ENCODE measurements around the gene OR11H6.
"Not testable (repeated sequence)": the region's sequence is repeated elsewhere in the genome, so short reads cannot be mapped to it uniquely, and the experiment has no call there.

Gene OR11H6

DNA sequence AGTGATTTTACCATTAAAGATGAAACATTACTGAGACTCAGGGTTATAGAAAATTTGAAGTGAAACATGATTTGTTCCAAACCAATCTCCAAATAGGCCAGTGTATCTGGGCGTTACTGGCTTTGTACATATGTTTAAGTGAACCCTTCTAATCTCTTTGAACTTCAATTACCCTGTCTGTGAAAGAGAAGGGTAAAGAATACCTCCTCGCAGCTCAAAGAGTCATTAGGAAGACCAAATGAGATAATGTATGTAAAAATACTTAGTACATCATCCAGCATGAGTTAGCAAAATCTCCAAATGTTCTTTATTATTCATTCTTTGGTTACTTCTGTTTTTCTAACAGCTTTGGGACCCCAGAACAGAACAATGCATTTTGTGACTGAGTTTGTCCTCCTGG lies at the start of gene OR11H6:
TSS of gene OR11H6 (plus strand) at position 301 of the 400 bp plus-strand sequence. CDS start at position 301, 0 bp downstream.
- DNase-seq (ENCODE audit: low spot score): no peak

DNA sequence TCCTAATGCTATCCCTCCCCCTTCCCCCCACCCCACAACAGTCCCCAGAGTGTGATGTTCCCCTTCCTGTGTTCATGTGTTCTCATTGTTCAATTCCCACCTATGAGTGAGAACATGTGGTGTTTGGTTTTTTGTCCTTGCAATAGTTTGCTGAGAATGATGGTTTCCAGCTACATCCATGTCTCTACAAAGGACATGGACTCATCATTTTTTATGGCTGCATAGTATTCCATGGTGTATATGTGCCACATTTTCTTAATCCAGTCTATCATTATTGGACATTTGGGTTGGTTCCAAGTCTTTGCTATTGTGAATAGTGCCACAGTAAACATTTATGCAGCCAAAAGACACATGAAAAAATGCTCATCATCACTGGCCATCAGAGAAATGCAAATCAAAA lies 49.3 kb upstream of the OR11H6 start:
- not testable (repeated sequence) for DNase-seq (ENCODE audit: low spot score)

DNA sequence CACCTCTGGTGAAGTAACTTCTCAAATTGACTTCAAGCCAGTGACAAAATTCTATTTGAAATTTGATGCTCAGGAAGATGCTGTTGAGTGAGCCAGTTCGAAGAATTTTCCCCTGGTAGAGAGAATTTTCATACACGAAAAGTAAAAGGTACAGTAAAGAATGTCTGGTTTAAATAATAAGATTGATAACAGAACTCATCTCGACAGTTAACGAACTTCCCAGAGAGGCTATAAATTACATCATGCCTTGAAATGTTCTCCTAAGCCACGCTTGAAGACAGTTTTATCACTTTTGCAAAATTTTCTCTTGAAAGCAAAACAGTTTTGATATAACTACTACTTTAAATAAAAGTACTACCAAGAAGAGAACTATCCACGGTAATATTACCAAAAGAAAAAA lies 47.2 kb upstream of the OR11H6 start:
- no peak for DNase-seq (ENCODE audit: low spot score)

DNA sequence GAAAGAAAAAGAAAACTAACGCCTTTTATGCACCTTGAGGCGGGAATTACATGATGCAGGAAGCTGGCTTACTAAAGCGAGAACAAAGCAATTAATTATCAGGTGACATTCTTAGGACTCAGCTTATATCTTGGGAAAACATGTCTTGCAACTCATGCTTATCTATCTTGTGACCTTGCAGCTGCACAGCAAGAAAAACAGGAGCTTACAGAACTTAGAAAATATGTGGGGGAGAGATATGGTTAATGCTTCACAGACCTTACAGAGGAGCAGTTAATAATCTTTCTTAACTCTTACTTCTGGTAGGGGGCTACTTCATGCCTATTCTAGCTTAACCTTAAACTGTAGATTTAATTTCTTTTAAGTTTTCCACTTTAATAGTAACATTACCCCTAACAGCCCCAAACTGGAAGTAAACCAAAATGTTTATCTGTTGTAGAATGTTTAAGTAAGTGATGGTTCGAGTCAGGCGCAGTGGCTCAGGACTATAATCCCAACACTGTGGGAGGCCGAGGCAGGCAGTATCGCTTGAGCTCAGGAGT lies 46.0 kb upstream of the OR11H6 start:
- DNase-seq (ENCODE audit: low spot score): no peak

DNA sequence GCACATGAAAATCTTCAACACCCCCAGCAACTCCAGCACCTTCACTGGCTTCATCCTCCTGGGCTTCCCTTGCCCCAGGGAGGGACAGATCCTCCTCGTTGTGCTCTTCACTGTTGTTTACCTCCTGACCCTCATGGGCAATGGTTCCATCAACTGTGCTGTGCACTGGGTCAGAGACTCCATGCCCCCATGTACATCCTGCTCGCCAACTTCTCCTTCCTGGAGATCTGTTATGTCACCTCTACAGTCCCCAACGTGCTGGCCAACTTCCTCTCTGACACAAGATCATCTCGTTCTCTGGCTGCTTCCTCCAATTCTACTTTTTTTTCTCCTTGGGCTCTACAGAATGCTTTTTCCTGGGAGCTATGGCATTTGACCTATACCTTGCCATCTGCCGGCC lies 44.3 kb upstream of the OR11H6 start:
- no peak for DNase-seq (ENCODE audit: low spot score)

DNA sequence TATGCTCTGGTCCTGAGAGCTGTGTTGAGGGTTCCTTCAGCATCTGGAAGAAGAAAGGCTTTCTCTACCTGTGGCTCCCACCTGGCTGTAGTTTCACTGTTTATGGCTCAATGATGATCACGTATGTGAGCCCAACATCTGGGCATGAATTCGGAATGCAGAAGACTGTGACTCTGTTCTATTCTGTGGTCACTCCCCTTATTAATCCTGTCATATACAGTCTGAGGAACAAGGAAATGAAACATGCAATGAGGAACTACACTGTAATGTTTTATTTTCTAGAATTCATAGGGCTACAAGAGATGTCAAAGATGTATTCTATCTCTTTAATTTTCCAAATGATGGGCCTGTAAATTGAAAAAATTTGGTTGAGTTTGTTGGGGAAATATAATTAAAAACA lies 43.6 kb upstream of the OR11H6 start:
- DNase-seq (ENCODE audit: low spot score): no peak

- no peak for DNase-seq (ENCODE audit: low spot score)
Observed at GRCh38 chr14:20180486-20180885, 43.0 kb upstream of the OR11H6 start.

DNA sequence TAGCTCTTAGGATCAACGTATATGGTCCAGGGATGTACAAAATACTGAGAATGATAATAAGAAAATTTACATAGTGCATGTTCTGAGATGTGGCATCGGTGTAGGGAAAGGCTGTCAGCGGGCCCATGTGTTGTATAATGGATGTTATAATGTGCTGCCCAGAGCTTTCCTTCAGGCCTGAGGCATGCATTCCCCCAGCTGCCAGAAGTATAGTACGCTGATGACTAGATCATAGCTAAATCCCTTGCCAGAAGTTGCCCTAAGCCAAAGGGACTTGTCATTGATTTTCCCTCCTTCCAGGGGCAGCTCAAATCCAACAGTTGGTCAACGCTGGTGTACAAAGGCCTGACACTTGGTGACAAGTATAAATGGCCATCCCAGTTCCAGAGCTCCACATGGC lies 39.3 kb upstream of the OR11H6 start:
- DNase-seq (ENCODE audit: low spot score): no peak

DNA sequence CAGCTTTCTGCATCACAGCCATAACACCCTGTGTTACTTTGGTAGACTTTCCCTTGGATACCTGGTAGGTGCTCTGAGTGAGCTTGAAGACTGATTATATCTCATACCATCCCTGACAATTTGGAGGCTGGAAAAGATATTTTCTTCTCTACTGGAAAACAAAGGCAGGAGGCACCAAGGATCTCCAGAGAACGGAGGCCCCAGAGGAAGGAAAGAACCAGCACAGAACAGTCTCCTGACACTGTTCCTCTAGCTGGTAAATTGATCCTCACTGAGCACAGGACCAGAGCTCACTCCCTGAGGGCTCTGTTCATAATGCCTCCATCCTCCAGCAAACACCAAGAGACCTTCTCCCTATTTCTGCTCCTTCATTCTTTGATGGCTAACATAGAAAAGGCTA lies 32.9 kb upstream of the OR11H6 start, which contains the start of gene OR11G2:
TSS of gene OR11G2 (plus strand) at position 301 of the 400 bp plus-strand sequence. CDS start 6,542 bp downstream, outside the sequence.
- no peak for DNase-seq (ENCODE audit: low spot score)

DNA sequence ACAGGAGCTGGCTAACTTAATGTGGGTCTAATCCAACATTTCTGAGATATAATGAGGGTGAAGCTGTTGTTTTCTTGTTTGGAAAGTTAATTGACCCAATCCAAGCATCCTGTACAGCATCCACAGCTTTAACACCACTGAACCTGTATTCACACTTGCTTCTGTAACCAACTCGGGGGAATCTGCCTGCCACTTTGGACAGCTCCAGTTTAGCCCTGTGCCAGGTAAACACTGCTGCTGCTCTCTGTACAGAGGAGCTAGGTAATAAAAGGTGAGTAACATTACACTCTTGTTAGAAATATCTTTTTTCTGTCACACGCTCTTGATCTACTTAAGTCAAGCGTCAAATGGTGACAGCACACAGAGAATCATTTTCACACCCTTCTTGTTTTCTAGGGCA lies 32.1 kb upstream of the OR11H6 start:
- DNase-seq (ENCODE audit: low spot score): no peak

- no peak for DNase-seq (ENCODE audit: low spot score)
Observed at GRCh38 chr14:20194101-20194500, 29.4 kb upstream of the OR11H6 start.

GRCh38 chr14:20195170-20195569 lies 28.3 kb upstream of the OR11H6 start:
- DNase-seq (ENCODE audit: low spot score): not testable (repeated sequence)

GRCh38 chr14:20195911-20196310 lies 27.6 kb upstream of the OR11H6 start:
- no peak for DNase-seq (ENCODE audit: low spot score)

DNA sequence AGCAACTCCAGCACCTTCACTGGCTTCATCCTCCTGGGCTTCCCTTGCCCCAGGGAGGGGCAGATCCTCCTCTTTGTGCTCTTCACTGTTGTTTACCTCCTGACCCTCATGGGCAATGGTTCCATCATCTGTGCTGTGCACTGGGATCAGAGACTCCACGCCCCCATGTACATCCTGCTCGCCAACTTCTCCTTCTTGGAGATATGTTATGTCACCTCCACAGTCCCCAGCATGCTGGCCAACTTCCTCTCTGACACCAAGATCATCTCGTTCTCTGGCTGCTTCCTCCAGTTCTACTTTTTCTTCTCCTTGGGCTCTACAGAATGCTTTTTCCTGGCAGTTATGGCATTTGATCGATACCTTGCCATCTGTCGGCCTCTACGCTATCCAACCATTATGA lies 26.1 kb upstream of the OR11H6 start:
- DNase-seq (ENCODE audit: low spot score): no peak

DNA sequence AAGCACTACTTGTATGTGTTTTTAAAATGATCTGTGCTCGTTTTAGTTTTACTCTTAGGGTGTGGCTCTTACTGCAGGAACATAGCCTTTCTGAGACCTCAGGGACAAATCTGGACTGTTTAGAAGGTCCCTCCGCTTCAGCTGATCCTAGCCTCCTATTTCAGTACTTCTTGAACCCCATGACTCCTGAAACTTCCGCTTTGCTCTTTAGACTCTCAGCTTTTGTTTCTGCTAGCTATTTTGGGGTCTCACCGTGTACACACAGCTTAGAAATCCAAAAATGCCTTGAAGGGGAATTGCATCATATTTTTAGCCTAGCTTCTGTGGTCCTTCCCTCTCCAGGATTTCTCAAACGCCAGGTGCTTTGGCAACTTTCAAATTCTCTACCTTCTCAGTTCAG lies 24.5 kb upstream of the OR11H6 start:
- DNase-seq (ENCODE audit: low spot score): no peak

- no peak for DNase-seq (ENCODE audit: low spot score)
Observed at GRCh38 chr14:20204721-20205120, 18.8 kb upstream of the OR11H6 start.

GRCh38 chr14:20209595-20209994 lies 13.9 kb upstream of the OR11H6 start:
- DNase-seq (ENCODE audit: low spot score): no peak

GRCh38 chr14:20212406-20212805 lies 11.1 kb upstream of the OR11H6 start:
- not testable (repeated sequence) for DNase-seq (ENCODE audit: low spot score)

GRCh38 chr14:20215196-20215595 lies 8.3 kb upstream of the OR11H6 start:
- DNase-seq (ENCODE audit: low spot score): no peak

- DNase-seq (ENCODE audit: low spot score): no peak
Observed at GRCh38 chr14:20219033-20219432, 4.5 kb upstream of the OR11H6 start.

DNA sequence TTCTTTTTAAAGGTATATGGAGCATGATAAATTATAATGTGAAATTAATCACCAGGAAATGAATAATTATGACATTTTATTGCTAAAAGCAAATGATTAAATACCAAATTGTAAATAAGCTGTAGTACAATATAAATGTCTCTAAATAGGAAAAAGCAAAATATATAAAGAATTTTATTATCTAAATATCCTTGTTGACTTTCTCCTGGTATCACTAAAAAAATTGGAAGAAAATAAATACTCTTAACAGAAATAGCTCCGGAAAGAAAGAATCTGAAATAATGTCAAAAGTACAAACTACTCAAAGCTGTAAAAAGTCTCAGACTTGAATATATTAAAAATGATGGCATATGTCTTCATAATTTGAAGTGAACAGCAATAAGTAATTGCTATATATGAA lies 5.2 kb downstream of the OR11H6 start, which contains the start of gene OR11H7:
TSS of gene OR11H7 (plus strand) at position 301 of the 400 bp plus-strand sequence.
- DNase-seq (ENCODE audit: low spot score): no peak

- DNase-seq (ENCODE audit: low spot score): not testable (repeated sequence)
Observed at GRCh38 chr14:20235415-20235814, 11.9 kb downstream of the OR11H6 start.

DNA sequence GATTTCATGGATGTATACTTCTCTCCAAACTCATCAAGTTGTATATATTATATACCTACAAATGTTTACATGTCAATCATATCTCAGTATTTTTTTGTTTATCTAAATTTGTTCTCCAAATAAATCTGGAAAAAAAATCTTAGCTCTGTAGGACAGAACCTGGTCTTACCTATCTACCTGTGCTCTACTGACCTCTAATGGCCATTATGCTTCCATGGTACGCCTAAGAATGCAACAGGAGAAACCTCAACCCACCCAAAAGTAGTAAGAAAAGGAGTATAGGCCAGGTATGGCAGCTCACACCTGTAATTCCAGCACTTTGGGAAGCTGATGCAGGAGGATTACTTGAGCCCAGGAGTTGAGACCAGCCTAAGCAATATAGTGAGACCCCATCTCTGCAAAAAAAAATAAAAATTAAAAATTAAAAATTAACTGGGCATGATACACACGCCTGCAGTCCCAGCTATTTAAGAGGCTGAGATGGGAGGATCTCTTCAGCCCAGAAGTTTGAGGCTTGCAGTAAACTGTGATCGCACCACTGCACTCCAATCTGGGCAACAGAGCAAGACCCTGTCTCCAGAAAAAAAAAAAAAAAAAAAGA lies 24.2 kb downstream of the OR11H6 start:
- no peak for DNase-seq (ENCODE audit: low spot score)

- peak; percentile 0 for DNase-seq (ENCODE audit: low spot score)
Observed at GRCh38 chr14:20262642-20263128, 39.2 kb downstream of the OR11H6 start.
